GM21723 (cell line): Measurements from ENCODE around the gene PRPS1.
A peak's percentile ranks its signal among the peaks of the same experiment; 100 is the strongest.
"Not testable (repeated sequence)": the region's sequence is repeated elsewhere in the genome, so short reads cannot be mapped to it uniquely, and the experiment has no call there.

Source experiments
- ATAC-seq: cut with Tn5 transposase; IDR thresholded peaks from one replicate; pipeline ENCODE4 v1.9.1; 2021; ENCODE audit warnings: mild to moderate bottlenecking, moderate library complexity; ENCODE audit not compliant: unreplicated experiment

The PRPS1 gene

DNA sequence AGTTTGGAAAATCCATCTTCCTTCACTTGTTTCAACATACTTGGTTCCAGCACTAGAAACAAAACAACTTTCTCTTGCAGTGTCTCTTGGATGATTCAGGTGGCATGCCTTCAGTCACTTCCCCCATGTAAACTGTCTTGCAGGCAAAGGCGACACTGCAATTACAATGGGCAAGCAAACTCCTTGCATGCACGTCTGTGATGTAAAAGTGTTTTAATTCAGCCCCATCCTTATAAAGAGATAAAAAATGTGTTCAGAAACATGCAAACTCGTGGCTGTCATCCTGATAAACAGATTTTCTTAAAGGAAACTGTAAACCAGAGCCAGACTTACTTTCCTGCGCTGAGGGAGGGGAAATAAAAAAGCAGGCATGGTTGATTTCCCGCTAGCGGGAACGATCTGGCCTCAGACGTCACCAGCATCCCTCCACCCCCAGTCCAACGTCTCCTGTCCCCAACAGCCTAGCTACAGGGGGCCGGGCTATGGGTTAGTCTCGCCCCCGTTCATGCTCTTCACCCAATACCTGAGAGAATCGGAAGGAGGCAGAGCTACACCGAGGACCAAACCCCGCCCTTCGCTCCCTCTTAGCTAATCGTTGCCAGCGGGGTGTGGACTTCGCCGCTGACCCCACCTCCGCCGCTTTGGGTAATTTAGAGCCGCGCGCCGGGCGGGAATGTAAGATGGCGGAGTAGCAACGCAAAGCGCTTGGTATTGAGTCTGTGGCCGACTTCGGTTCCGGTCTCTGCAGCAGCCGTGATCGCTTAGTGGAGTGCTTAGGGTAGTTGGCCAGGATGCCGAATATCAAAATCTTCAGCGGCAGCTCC, at the start of gene PRPS1:
TSS of gene PRPS1 (plus strand) at position 673 of the 824 bp plus-strand sequence. CDS start at position 792, 119 bp downstream.
- ATAC-seq: peak; percentile 99

DNA sequence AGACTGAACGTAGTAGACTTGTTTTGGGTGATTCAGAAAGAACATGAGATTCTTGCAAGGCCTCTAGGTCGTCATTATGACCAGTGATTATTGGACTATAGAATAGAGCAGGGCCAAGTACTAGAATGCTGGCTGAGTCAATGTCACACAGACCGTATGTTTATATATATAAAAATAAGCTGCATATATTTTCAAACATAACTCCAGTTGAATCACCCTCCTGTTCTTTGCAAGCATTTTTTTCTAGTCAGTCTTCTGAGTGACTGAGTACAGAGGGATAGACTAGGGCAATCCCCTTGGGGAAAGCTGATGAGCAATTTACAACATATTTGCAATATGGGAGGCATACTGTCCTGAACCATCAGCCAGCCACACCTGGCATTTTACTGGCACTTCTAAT, 48.4 kb upstream of the PRPS1 start:
- ATAC-seq: no peak

DNA sequence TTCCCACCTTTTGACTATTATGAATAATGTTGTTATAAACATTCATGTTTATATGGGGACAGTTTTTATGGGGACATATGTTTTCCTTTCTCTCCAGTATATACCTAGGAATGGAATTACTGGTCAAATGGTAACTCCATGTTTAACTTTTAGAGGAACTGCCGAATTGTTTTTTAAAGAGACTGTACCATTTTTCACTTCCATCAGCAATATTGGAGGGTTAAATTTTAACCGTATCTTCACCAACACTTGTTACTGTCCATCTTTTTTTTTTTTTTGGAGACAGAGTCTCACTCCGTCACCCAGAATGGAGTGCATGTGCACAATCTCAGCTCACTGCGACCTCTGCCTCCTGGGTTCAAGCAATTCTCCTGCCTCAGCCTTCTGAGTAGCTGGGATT, 46.4 kb upstream of the PRPS1 start:
- no peak for ATAC-seq

DNA sequence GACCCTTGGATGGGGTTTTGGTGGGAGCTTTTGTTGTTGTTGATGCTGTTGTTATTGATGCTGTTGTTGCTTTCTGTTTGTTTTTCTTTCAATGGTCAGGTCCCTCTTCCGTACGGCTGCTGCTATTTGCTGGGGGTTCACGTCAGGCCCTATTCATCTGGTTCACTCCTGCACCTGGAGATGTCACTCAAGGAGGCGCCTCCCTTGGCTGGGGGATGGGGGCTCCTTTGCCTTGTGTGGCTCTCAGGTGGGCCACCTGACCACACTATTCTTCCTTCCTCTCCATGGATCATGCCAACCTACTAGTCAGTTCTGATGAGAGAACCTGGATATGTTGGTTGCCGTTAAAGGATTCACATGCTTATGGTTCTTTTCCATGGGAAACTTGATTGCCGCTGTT, 39.1 kb upstream of the PRPS1 start:
- ATAC-seq: no peak

DNA sequence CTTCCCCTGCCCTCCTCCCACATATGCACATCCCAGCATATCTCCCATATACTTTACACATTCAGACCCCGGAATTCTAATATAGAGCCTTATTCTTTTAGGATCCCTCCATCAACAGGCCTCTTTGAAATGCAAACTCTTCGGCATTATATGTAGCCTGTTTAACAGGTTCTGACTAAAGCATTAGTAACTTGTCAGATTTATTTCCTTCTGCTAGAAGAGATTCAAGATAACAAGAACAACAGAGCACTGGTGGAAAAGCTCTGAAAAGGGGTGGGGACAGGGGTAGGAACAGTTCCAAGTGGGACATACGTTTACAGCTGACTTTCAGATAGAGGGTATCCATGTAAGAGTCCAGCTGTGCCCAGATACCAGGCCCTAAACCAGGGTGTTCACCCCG, 31.7 kb upstream of the PRPS1 start:
- no peak for ATAC-seq

DNA sequence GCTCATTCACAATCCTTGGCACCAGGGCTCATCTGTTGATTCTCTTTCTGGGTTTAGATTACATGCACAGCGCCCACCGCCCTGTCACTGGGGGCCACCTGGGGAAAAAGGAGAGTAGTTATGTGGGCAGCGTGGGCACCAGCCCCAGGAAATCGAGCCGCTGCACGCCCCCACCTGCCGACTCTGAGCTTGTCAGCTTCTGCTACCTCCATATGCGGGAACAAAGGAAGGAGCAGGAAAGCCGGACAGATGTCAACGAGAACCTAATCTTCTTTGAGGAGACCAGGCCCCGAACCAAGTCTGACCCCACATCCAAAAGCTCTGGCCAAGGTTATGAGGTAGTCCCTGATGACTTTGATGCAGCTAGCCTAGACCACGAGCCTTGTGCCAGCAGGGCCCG, 31.0 kb upstream of the PRPS1 start:
- no peak for ATAC-seq

DNA sequence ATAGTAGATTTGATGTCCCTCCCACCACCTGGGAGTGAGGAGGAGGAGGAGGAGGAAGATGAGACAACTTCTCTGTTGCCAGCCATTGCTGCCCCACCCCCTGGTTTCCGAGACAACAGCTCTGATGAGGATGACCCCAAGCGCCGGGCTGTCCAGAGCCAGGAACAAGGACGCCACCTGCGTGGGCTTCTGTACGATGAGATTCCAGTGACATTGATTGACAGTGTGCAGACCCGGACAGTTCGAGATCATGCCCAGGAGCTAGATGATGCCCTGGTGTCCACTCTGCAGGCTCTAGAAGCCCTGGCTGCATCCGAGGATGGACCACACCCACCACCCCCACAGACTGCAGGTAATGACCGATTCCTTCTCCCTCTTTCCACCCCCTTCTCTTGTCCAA, 30.5 kb upstream of the PRPS1 start:
- ATAC-seq: no peak

DNA sequence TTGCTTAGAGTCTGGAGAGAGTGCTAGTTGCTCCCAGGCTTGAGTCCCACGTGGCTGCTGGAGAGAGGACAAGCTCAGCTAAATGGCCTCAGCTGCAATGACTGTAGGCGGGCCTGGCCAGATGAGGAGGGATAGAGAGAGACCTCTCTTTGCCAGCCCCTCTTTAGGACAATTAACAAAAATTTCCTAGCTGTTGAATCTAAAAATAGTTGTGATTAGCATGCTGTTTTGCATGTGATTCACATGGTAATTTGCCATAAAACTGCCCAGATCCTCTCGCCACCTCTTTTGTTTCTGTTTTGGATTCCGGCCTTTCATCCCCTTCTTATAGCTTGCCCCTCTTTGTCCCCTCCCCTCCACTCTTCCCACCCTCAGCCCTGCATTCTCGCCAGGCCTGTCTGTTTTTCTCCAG, 28.9 kb upstream of the PRPS1 start:
- ATAC-seq: no peak

DNA sequence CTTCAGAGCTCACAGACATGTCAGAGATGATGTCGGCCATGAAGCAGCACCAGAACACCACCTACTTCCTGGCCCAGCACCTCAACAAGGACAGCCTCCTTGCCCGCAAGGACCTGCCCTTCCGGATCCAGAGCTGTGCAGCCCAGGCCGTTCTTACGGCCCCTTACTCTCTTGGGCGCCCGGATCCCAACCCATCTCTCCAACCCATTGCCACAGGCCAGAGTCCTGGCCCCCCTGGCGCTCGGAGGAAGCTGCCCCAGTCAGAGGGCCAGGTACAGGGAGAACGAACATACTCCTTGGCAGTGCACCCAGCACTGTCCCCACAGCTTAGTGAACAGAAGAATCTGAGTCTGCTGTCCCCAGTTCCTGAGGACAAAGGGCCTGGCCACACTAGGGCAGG, 27.9 kb upstream of the PRPS1 start:
- ATAC-seq: no peak

DNA sequence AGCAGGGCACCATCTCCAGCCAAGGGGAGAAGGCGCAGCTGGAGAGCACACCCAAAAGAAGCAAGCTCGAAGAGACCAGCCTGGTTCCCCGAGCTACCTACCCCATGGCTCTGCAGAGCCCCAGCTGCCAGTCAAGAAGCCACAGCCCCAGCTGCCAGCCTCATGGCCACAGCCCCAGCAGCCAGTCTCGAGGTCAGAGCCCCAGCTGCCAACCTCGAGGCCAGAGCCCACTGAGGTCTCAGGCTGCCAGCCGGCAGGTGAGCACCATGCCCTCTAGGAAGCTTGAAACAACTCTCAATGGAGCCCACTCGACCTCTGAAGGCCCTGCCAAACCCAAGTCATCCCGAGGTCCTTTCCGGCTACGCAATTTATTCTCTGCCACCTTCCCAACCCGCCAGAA, 27.0 kb upstream of the PRPS1 start:
- ATAC-seq: no peak

DNA sequence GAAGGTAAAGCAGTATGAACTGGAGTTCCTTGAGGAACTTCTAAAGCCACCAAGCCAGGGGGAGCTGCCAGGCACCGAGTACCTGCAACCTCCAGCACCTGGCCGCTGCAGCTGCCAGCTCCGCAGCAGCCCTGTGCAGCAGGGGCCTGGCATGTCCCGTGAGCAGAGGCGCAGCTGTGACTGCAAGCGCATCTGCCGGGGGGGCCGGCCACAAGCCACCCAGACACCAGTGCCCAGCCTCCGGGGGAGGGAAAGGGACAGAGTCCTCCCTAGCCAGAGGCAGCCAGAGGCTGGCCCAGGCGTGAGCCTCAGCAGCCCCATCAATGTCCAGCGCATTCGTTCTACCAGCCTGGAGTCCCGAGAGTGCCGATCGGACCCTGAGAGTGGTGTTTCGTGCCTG, 26.6 kb upstream of the PRPS1 start:
- no peak for ATAC-seq

DNA sequence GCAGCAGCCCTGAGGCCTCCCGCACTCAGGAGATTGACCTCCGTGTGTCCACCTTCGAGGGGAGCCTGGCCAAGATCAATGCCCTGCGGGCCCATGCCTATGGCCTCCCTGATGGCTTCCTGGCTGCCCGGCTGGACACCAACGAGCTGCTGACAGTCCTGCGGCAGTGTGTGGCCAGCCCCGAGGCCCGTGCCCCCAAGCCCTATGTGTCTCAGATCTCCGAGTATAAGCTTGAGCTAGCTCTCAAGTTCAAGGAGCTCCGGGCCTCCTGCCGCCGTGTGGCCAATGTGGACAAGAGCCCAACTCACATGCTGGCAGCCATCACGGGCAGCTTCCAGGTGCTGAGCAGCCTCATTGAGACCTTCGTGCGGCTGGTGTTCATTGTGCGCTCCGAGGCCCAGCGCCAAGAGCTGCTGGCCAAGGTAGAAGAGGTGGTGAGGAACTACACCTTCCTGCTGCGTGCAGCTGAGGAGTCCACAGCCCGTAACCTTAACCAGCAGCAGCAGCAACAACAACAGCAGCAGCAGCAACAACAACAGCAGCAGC, 25.5 kb upstream of the PRPS1 start:
- ATAC-seq: no peak

DNA sequence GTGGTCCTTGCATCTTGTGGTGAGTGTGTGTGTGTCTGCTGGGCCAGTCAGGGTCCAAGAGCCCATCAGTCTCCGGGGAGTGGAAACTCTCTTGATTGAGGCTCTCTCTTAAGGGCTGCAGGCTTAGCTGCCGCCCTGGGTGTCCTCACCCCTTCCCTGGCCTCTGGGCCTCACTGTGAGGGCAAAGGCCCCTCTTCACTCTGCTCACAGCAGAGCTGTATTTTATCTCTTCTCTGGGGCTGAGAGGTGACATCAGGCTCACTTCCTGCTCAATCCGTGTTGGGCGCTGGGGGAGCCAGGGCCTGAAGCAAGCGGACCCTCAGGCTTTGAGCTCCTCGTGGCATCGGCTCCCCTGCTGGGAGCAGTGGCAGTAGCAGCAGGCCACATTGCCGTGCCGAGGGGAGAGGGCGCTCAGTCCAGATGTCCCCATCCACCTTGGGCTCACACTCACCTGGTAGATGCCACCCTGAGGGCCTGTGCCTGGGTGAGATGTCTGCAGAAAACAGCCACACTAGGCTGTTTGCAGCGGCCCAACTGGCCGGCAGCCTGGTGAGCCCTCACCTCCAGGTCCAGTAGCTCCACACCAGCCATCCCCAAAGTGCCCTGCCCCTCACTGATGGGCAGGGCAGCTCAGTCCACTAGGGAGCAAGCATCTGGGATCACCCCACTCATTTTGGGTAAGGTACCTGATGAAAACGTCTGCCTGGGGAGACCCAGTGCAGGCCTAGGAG, 24.7 kb upstream of the PRPS1 start:
- no peak for ATAC-seq

DNA sequence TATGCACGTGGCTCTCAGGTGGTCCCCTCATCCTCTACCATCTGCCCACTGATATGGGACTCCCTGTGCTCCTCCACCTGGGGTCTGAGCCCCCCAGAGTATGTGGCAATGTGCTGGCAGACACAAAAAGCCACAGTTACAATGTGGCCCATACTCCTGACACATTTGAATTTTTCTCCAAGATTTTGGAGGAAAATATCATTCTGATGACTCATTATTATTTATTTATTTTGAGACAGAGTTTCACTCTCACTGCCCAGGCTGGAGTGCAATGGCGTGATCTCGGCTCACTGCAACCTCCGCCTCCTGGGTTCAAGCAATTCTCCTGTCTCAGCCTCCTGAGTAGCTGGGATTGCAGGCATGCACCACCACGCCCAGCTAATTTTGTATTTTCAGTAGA, 19.2 kb upstream of the PRPS1 start:
- ATAC-seq: not testable (repeated sequence)

DNA sequence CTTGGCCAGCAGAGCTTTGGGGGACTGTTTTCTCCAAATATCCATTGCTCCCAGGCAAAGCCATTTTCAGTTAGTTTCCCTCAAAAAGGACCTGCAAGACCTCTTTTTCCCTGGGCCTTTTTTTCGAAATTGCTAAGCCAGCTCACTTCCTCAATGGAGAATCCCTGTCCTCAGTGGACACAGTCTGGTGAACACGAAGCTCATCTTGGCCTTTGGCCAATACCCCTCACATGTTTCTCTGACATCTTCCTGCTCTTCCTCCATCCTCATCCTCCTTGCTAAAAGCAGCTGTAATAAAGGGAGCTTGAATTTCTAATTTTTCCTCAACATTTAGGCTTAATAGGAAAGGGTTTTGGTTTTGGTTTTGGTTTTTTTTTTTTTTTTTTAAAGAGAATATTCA, 17.6 kb upstream of the PRPS1 start:
- no peak for ATAC-seq

DNA sequence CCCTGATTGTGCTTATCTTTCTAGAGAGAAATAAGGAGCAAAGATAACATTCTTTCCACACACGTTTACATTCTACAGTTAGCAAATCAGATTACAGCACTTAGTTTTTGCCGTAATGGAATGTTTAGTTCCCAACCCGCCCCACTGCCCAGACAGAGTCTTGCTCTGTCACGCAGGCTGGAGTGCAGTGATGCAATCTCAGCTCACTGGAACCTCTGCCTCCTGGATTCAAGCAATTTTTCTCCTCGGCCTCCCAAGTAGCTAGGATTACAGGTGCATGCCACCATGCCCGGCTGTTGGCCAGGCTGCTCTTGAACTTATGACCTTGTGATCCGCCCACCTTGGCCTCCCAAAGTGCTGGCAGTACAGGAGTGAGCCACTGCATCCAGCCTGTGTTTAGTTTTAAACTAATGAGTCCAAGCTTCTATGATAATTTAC, 8.4 kb upstream of the PRPS1 start:
- no peak for ATAC-seq

DNA sequence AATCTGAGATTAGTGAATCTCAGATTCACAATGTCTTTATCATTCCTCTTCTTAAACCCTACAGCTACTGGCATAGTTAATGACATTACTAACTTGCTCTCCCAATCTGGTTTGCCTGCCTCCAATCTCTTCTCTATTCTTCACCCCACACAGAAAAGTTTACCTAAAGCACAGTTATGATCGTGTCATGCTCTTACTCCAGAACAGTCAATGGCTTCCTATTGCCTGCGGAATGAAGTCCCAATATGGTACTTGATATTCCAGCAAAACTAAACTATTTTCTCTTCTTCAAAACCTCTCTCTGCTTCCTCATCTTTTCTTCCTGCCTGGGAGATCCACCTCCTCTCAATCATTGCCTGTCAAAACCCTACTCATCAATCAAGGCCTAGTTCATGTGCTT, 3.4 kb upstream of the PRPS1 start:
- ATAC-seq: no peak

DNA sequence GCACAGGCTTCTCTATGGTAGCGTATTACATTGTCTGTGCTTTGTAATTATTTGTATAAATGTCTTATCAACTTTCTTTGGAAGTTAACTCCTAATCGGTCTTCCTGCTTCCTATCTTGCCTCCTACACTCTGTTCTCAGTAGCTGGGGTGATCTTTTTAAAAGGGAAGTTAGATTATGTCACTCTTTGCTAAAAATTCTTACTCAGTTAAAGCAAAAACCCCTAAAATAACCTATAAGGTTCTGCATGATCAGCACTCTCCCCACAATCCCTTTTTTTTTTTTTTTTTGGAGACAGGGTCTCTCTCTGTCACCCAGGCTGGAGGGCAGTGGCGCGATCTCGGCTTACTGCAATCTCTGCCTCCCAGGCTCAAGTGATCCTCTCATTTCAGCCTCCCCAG, 2.6 kb upstream of the PRPS1 start:
- no peak for ATAC-seq

DNA sequence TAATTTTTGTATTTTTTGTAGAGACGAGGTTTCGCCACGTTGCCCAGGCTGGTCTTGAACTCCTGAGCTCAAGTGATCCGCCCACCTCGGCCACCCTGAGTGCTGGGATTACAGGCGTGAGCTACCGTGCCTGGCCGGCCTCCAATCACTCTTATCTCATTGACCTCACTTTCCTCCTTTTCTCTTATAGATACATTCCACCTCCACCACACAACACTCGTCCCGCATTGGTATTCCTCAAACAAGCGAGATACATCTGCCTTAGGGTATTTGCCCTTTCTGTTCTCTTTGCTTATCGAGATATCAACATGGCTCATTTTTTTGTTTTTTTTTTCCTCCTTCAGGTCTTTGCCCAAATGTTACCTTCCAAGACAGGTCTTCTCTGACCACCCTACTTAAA, 1.8 kb upstream of the PRPS1 start:
- ATAC-seq: no peak

DNA sequence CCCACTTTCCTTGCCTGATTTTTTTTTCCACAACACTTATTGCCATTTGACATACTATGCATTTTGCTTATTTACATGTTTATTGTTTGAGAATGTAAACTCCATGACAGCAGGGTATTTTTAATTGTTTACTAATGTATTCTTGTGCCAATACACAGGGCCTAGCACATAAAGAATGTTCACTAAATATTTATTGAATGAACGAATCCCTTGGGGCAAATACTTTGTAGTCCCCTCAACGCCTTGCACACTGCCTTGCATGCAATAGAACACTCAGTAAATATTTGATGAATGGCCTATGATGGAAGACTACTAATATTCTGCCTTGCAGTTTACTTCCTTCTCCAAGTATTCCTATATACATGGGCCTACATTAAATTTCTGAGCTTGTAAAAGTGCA, 1.4 kb upstream of the PRPS1 start:
- ATAC-seq: no peak

DNA sequence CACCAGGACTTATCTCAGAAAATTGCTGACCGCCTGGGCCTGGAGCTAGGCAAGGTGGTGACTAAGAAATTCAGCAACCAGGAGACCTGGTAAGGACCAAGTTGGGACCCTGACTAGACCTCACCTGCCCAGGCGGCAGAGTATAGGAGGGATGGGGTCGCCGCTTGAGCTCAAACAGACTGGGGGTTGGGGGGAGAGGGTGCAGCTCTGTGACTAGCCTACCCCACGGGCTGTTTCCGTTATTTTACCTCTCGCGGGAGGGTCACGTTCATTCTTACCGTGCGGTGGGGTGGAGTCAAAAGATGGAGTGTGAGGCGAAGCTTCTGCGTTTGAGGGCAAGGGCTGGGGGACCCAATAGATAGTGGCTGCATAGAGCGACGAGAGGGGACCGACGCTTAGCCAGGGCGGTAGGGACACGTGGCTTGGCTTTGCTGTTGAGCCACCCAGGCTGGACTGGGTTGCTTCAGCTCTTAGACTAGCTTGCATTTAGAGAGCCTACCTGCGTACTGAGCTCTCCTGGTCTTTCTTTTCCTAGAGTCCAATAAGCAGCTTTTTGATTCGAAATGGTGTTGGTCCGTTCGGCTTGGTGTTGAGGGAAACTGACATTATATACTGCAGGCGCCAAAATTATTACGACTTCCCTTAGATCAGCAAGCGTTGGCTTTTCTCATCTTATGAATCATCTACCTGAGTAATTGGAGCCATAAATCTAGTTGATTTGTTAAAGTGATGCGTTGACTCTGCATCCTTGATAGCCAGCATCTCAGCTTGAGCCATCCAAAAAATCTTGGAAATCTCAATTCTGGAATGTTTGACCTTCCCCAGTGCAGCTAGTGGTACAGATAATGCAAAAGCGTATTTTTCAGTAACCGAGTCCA, 591 bp downstream of the PRPS1 start:
- peak; percentile 42 for ATAC-seq
